ENCODE data around the gene GRIP2.

GRIP2 gene

GRCh38 chr3:14460342-14461005, 79.7 kb downstream of the GRIP2 start:
- H2AFZ ChIP-seq (ENCODE audit: low read depth, low read length, severe bottlenecking), result no peak overlapping the region
- H3F3A ChIP-seq (ENCODE audit: insufficient read depth), result no peaks in the 10 kb centered on the region
- H3K4me3 ChIP-seq (ENCODE audit: insufficient read depth, low read length, poor library complexity, severe bottlenecking), result no peak overlapping the region
- no peaks in the 10 kb centered on the region for H3K9me2 ChIP-seq (replicated peaks; ENCODE audit: insufficient read depth, low read length)
- H3K9me3 ChIP-seq (ENCODE audit: insufficient read depth, low read length), result no peaks in the 10 kb centered on the region
- H3K27me3 ChIP-seq (ENCODE audit: low read length), result no peaks in the 10 kb centered on the region
- no peak overlapping the region for H3K9ac ChIP-seq (ENCODE audit: low read length)
- TF ChIP-seq EZH2phosphoT487 (conservative IDR thresholded peaks at IDR 0.05; ENCODE audit: low read length) (no peak), CTCF (IDR thresholded peaks at IDR 0.05; ENCODE audit: insufficient read depth, low read length, poor library complexity, severe bottlenecking) (no peak)
- no peak overlapping the region for H3K4me2 ChIP-seq (ENCODE audit: low read depth, low read length, poor library complexity, severe bottlenecking)
- H3K79me2 ChIP-seq (ENCODE audit: insufficient read depth, low read length), result no peaks in the 10 kb centered on the region
- H3K27ac ChIP-seq (ENCODE audit: low read depth, low read length), result no peak overlapping the region
- H3K36me3 ChIP-seq (ENCODE audit: low read length), result no peaks in the 10 kb centered on the region
- H4K20me1 ChIP-seq (ENCODE audit: low read depth, low read length), result no peaks in the 10 kb centered on the region

GRCh38 chr3:14459787-14460186, 80.4 kb downstream of the GRIP2 start:
- TF ChIP-seq CTCF (IDR thresholded peaks at IDR 0.05; ENCODE audit: insufficient read depth, low read length, poor library complexity, severe bottlenecking) (no peak), EZH2phosphoT487 (conservative IDR thresholded peaks at IDR 0.05; ENCODE audit: low read length) (no peak)
- no peak overlapping the region for H3K27ac ChIP-seq (ENCODE audit: low read depth, low read length)
- H3K4me3 ChIP-seq (ENCODE audit: insufficient read depth, low read length, poor library complexity, severe bottlenecking), result no peak overlapping the region
- no peak overlapping the region for H2AFZ ChIP-seq (ENCODE audit: low read depth, low read length, severe bottlenecking)
- H3K9ac ChIP-seq (ENCODE audit: low read length), result no peak overlapping the region
- no peaks in the 10 kb centered on the region for H4K20me1 ChIP-seq (ENCODE audit: low read depth, low read length)
- no peaks in the 10 kb centered on the region for H3K9me3 ChIP-seq (ENCODE audit: insufficient read depth, low read length)
- no peaks in the 10 kb centered on the region for H3K79me2 ChIP-seq (ENCODE audit: insufficient read depth, low read length)
- H3F3A ChIP-seq (ENCODE audit: insufficient read depth), result no peaks in the 10 kb centered on the region
- no peaks in the 10 kb centered on the region for H3K36me3 ChIP-seq (ENCODE audit: low read length)
- H3K9me2 ChIP-seq (replicated peaks; ENCODE audit: insufficient read depth, low read length), result no peaks in the 10 kb centered on the region
- no peaks in the 10 kb centered on the region for H3K27me3 ChIP-seq (ENCODE audit: low read length)
- no peak overlapping the region for H3K4me2 ChIP-seq (ENCODE audit: low read depth, low read length, poor library complexity, severe bottlenecking)

- no peaks in the 10 kb centered on the region for H3F3A ChIP-seq (ENCODE audit: insufficient read depth)
- H2AFZ ChIP-seq (ENCODE audit: low read depth, low read length, severe bottlenecking), result no peak overlapping the region
- TF ChIP-seq CTCF (IDR thresholded peaks at IDR 0.05; ENCODE audit: insufficient read depth, low read length, poor library complexity, severe bottlenecking) (no peak), EZH2phosphoT487 (conservative IDR thresholded peaks at IDR 0.05; ENCODE audit: low read length) (no peak)
- H3K9ac ChIP-seq (ENCODE audit: low read length), result no peak overlapping the region
- H3K4me2 ChIP-seq (ENCODE audit: low read depth, low read length, poor library complexity, severe bottlenecking), result no peak overlapping the region
- no peaks in the 10 kb centered on the region for H3K79me2 ChIP-seq (ENCODE audit: insufficient read depth, low read length)
- H3K27ac ChIP-seq (ENCODE audit: low read depth, low read length), result no peak overlapping the region
- no peaks in the 10 kb centered on the region for H4K20me1 ChIP-seq (ENCODE audit: low read depth, low read length)
- H3K4me3 ChIP-seq (ENCODE audit: insufficient read depth, low read length, poor library complexity, severe bottlenecking), result no peak overlapping the region
- no peaks in the 10 kb centered on the region for H3K9me2 ChIP-seq (replicated peaks; ENCODE audit: insufficient read depth, low read length)
- no peaks in the 10 kb centered on the region for H3K9me3 ChIP-seq (ENCODE audit: insufficient read depth, low read length)
- no peaks in the 10 kb centered on the region for H3K27me3 ChIP-seq (ENCODE audit: low read length)
- no peaks in the 10 kb centered on the region for H3K36me3 ChIP-seq (ENCODE audit: low read length)
These were observed 80.8 kb downstream of the GRIP2 start for GRCh38 chr3:14459384-14459783.

Measured in SU-DHL-6 (cell line).